Activated CD8-positive, alpha-beta T cell treated with anti-CD3 and anti-CD28 coated beads, Interleukin-2, amount 10 ng/mL, durations not matched to agents 7 days and 5 days (primary cell): ENCODE data around the gene RFLNA. TPM values are rescaled to one million over a fixed set of nuclear protein-coding genes. Genes with fewer than 3 reads are reported as not detected.

Source experiments
- ATAC-seq: fragments of 150-1000 bp; cut with Tn5 transposase; one replicate; pipeline ENCODE4 v1.10.0; 2021; ENCODE audit warnings: moderate library complexity
- CTCF ChIA-PET: fragments of 350-600 bp; sonication (Branson Sonifier 250); formaldehyde crosslinking; loops from one replicate; lab custom pipeline; 2021; ENCODE audit warnings: antibody characterized with exemption; lab: Charles Lee
- POLR2A ChIA-PET: fragments of 350-600 bp; sonication (Branson Sonifier 250); formaldehyde crosslinking; loops from one replicate; lab custom pipeline; 2021; ENCODE audit warnings: antibody characterized with exemption; lab: Charles Lee
- DNase-seq: peaks from one replicate; pipeline ENCODE4 v3.0.0-alpha.2; 2020
- H3K27ac Mint-ChIP-seq: one replicate; pipeline ENCODE4 v1.8.0; 2021; ENCODE audit warnings: mild to moderate bottlenecking, mixed read lengths
- H3K27me3 Mint-ChIP-seq: one replicate; pipeline ENCODE4 v1.8.0; 2021; ENCODE audit warnings: low read depth, mixed read lengths
- H3K36me3 Mint-ChIP-seq: one replicate; pipeline ENCODE4 v1.8.0; 2021; ENCODE audit warnings: low read depth, mixed read lengths
- H3K4me1 Mint-ChIP-seq: one replicate; pipeline ENCODE4 v1.8.0; 2021; ENCODE audit warnings: low read depth, mixed read lengths
- H3K4me3 Mint-ChIP-seq: one replicate; pipeline ENCODE4 v1.8.0; 2021; ENCODE audit warnings: mild to moderate bottlenecking, mixed read lengths
- H3K9me3 Mint-ChIP-seq: one replicate; pipeline ENCODE4 v1.8.0; 2022; ENCODE audit warnings: mixed read lengths; ENCODE audit not compliant: insufficient read depth
- total RNA-seq, 2 experiments: library from RNA; stranded (reverse); gene quantifications; one replicate each; pipeline ENCODE4 v1.2.3, GENCODE V29; 2021

RFLNA gene
- total RNA-seq, 2 experiments from 2014 or later = not detected

DNA sequence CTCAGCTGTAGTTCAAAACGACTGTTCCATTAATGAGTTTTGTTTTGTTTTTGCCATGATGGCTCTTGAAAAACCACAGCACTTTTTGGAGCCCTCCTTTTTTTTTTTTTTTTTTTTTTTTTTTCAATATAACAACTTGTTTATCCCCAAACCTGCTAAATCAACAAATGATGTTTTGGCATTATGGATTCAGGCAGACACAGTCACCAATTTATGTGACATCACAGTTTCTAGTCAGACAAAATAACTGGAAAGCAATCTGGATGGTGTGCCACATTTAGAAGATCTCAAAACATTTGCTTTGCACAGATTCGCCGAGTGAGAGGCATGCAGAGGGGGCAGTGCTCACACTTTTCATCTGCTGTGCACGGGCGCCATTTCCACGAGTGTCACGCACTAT lies 7.9 kb upstream of the RFLNA start:
- no peaks in the 10 kb centered on the region for H3K9me3 Mint-ChIP-seq
- no peak for ATAC-seq

DNA sequence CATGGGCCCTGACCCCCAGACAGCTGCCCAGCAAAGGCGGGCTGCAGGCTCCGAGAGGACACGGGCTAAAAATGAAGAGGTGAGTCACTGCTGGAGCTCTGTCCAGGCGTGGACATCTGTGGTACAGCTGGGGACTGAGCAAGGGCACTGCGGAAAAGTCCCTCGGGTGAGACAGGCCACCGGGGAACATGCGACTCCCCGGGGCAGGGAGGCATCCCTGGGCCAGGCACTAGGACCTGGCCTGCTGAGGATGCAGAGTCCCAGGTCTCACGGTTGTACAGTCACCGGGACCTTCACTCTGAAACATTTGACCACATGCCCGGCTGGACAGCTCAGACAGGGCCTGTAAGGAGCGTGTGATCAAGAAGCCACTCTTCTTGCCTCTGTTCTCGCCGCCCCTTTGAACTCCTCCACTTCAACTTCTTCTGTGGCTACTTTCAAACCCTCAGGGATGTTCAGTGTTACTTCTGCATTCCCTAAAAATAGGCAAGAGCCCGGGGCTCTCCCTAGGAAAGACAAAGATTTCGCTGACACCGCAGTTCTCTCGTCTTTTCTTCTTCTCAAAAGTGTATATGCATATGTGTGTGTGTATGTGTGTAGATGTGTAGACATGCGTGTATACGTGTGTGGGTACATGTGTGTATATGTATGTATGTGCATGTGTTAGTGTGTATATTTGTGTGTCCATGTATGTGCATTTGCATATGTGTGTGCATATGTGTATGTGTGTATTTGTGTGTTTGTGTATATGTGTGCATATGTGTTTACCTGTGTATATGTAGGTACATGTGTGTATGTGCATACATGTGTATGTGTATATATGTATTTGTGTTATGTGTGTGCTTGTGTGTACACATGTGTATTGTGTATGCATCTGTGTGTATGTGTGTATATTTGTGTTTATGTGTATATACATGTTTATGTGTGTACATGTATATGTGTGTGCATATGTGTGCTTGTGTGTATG lies 5.0 kb upstream of the RFLNA start:
- no peak overlapping the region for H3K4me3 Mint-ChIP-seq
- H3K9me3 Mint-ChIP-seq = no peaks in the 10 kb centered on the region
- DNase-seq (no peak), ATAC-seq (no peak)
- CTCF ChIA-PET = no interaction called here
- POLR2A ChIA-PET = no interaction called here
- H3K27me3 Mint-ChIP-seq = peaks cover 23% of the 10 kb centered on the region
- peak overlapping the region; percentile 10 for H3K27ac Mint-ChIP-seq
- H3K36me3 Mint-ChIP-seq = no peaks in the 10 kb centered on the region
- H3K4me1 Mint-ChIP-seq = no peaks in the 10 kb centered on the region

More for the DNA sequence above, 7.9 kb upstream of the RFLNA start:
- ChIA-PET POLR2A (no interaction called here), CTCF (no interaction called here)
- DNase-seq = no peak
- no peak overlapping the region for H3K27ac Mint-ChIP-seq
- H3K27me3 Mint-ChIP-seq = peaks cover 8% of the 10 kb centered on the region
- no peaks in the 10 kb centered on the region for H3K36me3 Mint-ChIP-seq
- no peaks in the 10 kb centered on the region for H3K4me1 Mint-ChIP-seq
- H3K4me3 Mint-ChIP-seq = no peak overlapping the region

DNA sequence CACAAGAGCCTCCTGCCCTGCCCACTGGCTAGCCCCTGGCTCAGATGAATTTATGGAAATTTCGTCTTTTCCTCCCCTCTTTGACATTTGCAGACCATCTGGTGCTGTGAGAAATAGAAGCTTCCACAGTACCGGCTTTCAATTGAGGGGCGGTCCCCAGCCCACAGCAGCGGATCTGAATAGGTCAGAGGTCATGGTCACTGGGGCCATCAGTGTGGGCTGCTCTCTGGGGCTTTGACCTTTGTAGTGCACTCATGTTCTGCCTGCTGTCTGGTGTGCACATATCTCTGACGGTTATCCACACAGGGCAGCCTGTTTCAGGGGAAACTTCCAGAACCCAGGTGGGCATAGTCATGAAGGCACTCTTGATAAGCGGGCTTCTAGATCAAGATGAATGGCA lies 2.5 kb upstream of the RFLNA start:
- Mint-ChIP-seq H3K9me3 (no peaks in the 10 kb centered on the region), H3K4me3 (no peak overlapping the region), H3K4me1 (no peaks in the 10 kb centered on the region), H3K27ac (no peak overlapping the region), H3K27me3 (peaks cover 31% of the 10 kb centered on the region), H3K36me3 (no peaks in the 10 kb centered on the region)
- ChIA-PET POLR2A (no interaction called here), CTCF (no interaction called here)
- DNase-seq (no peak), ATAC-seq (no peak)

DNA sequence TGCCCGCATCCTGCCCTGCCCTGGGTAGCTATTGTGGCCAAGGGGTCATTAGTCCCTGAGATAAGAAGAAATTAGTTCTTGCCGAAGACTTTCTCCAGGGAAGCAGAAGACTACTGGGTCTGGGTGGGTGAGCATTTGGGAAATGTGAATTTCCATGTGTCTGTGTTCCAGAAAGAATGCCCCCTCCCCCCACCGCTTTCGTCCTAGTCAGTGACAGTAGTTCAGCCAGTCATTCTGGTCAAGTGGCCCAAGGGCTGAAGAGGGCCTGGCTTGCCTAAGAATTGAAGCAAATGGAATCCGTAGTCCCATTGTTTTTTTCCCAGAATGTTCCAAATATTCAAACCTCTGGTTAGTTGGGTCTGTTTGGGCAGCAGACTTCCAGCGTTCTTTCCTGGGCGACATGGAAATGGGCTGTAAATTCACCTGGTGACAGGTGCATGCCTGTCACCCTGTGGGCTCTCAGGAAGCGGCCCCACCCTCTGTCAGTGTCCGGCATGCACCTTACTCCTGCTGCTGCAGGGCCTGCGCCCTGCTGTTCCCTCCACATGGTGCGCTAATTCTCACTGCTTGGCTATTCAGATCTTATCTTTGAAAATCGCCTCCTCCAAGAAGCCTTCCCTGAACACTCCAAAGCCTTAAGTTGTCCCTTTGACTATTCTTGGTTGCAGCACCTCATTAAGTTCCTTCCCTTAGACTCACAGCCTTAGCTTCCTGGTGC lies 1.4 kb upstream of the RFLNA start:
- ChIA-PET CTCF (no interaction called here), POLR2A (no interaction called here)
- Mint-ChIP-seq H3K27me3 (peaks cover 36% of the 10 kb centered on the region), H3K27ac (no peak overlapping the region), H3K4me3 (no peak overlapping the region), H3K4me1 (no peaks in the 10 kb centered on the region), H3K36me3 (no peaks in the 10 kb centered on the region), H3K9me3 (no peaks in the 10 kb centered on the region)
- ATAC-seq (no peak), DNase-seq (no peak)

DNA sequence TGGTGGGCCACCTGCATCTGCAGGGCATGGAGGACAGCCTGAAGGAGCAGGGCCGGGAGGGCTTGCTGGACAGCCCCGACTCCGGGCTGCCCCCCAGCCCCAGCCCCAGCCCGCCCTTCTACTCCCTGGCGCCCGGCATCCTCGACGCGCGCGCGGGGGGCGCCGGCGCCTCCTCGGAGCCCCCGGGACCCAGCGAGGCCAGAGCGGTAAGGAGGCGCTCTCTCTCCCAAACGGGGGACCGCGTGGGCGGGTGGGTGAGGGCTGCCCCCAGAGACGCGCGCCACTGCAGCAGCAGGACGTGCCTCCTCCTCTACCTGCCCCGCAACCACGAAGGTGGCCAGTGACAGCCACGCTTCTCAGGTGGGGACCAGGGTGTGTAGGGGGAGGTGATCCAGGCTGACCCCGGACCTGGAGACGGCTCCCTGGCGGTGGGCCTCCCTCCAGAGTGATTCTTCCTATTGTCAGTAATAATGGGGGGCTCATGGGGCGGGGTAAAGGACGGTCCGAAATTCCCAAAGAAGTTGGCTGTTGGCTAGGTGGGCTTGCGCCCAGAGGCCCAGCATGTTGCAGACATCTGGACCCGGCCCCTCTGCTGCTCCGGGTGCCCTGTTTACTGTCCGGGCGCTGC lies 652 bp downstream of the RFLNA start:
- ATAC-seq (peak; percentile 29), DNase-seq (no peak)
- Mint-ChIP-seq H3K36me3 (no peaks in the 10 kb centered on the region), H3K4me3 (no peak overlapping the region), H3K9me3 (no peaks in the 10 kb centered on the region), H3K4me1 (no peaks in the 10 kb centered on the region), H3K27ac (no peak overlapping the region), H3K27me3 (peaks cover 34% of the 10 kb centered on the region)
- ChIA-PET POLR2A (no interaction called here), CTCF (no interaction called here)

DNA sequence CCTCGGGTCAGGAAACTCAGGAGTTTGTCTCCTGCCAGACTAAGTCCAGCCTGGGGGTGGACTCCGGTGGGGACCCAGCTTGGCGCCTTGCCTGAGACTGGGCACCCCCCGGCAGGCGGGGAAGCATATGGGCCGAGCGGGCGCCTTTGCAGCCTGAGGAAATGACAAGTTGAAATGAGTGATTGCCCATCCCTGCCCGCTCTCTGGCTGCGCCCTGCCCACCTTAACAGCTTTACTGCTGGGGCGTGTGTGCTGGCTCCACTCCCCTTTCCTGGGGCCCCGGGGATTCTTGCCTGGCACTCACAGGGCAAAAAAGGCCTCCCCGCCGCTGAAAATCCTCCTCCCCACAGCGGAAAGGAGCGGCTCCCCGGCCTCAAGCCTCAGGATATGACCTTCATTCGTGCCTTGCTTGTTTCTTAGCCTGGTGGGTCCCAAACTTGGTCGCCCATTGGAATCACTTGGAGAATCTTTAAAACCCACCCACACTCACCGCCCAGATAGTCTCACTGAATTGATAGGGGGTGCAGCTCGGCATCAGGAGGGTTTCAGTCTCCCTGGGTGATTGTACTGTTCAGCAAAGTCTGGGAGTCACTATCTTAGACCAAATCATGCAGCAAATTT lies 1.5 kb downstream of the RFLNA start:
- ChIA-PET POLR2A (no interaction called here), CTCF (no interaction called here)
- Mint-ChIP-seq H3K36me3 (no peaks in the 10 kb centered on the region), H3K9me3 (no peaks in the 10 kb centered on the region), H3K27me3 (peaks cover 35% of the 10 kb centered on the region), H3K4me3 (no peak overlapping the region), H3K4me1 (no peaks in the 10 kb centered on the region), H3K27ac (no peak overlapping the region)
- no peak for DNase-seq
- ATAC-seq = no peak

DNA sequence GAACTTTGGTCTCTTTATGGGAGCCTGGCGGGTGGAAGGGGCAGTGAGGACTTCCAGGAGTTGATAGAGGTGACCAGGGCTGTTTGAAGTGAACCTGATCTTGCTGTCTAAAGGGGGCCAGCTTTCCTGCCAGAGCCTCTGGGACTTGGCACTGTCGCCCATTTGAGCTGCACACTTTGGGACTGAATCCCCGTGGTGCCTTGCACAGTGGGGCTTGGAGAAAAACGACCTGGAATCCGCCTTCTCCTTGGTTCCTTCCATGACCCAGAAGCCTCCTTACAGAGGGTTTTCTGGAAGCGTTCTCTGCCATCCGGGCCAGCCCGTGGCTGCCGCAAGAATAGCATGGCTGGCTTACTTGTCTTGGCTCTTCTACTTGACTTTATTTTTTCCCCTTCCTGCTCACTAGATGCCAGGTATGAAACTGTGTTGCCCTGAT lies 2.0 kb downstream of the RFLNA start:
- H3K27ac Mint-ChIP-seq = no peak overlapping the region
- ChIA-PET POLR2A (no interaction called here), CTCF (no interaction called here)
- H3K4me3 Mint-ChIP-seq = no peak overlapping the region
- ATAC-seq = no peak
- DNase-seq = no peak
- H3K36me3 Mint-ChIP-seq = no peaks in the 10 kb centered on the region
- H3K4me1 Mint-ChIP-seq = no peaks in the 10 kb centered on the region
- no peaks in the 10 kb centered on the region for H3K9me3 Mint-ChIP-seq
- H3K27me3 Mint-ChIP-seq = peaks cover 35% of the 10 kb centered on the region

DNA sequence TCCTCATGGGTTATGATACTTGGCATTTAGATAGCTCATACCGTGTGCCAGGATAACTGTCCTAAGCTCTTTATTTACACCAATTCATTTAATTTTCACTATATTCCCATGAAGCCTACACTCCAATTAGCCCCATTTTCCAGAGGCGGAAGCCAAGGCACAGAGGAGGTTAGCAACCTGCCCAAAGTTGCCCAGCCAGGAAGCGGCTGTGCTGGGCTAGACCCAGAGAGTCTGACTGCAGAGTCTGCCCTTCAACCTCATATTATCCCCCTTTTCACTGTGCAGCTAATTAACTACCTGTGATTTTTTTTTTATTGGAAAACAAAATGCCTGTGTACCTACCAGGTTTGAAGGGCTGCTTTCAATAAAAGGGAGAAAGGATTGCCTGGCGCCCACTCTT lies 2.5 kb downstream of the RFLNA start:
- H3K4me3 Mint-ChIP-seq = no peak overlapping the region
- no peaks in the 10 kb centered on the region for H3K4me1 Mint-ChIP-seq
- H3K27me3 Mint-ChIP-seq = peaks cover 35% of the 10 kb centered on the region
- ChIA-PET CTCF (no interaction called here), POLR2A (no interaction called here)
- H3K9me3 Mint-ChIP-seq = no peaks in the 10 kb centered on the region
- H3K36me3 Mint-ChIP-seq = no peaks in the 10 kb centered on the region
- ATAC-seq (no peak), DNase-seq (no peak)
- no peak overlapping the region for H3K27ac Mint-ChIP-seq

DNA sequence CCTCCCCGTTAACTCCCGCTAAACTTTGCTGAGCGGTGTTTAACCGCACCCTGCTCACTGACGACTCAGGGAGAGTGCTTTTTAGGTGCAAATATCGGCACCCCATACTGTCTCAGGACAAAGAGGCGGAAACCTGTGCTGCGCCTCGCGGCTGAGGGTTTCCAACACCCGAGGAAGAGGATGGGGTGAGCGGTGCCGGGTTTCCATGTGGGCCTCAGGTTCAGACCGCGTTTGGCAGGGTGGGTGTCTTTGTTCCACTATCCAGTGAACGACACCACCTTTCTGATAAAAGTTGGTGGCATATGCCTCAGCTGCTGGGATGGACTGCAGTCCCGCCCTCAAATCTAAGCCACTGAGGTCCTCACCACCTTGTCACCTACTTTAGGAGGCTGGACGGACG lies 3.0 kb downstream of the RFLNA start:
- DNase-seq = no peak
- Mint-ChIP-seq H3K27ac (no peak overlapping the region), H3K4me3 (no peak overlapping the region), H3K36me3 (no peaks in the 10 kb centered on the region), H3K27me3 (peaks cover 34% of the 10 kb centered on the region), H3K4me1 (no peaks in the 10 kb centered on the region), H3K9me3 (no peaks in the 10 kb centered on the region)
- ATAC-seq = no peak
- POLR2A ChIA-PET = no interaction called here
- CTCF ChIA-PET = no interaction called here

DNA sequence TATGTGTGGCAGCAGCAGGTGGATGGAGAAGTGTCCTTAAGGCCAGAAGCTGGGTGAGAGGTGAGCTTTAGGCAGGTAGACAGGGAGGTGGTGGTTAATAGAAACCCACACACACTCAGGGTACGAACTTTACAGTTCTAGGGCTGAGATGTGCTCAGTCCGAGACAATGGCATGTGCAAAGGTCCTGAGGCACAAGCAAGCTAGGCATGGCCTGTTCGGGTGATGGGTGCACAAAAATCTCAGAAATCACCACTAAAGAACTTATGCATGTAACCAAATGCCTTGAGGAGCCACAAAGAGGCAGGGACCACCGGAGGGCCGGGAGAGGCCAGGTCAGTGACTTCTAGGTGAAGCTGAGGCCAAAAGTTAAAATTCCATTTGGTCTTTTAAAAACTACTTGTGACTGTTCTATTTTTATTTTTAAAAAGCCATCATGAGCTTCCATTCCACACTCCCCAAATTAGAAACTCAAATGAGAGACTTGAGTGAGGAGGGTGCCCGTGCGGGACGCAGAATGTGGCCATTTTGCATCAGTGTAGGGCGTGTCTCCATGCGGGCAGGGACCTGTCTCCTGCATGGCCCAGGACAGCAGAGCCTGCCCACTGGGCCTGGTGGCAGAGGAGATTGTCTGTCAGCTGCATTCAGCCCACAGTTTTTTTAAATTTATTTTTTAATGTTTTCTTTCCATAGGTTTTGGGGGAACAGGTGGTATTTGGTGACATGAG lies 4.0 kb downstream of the RFLNA start:
- ATAC-seq (no peak), DNase-seq (no peak)
- Mint-ChIP-seq H3K27ac (no peak overlapping the region), H3K9me3 (no peaks in the 10 kb centered on the region), H3K4me1 (no peaks in the 10 kb centered on the region), H3K36me3 (no peaks in the 10 kb centered on the region), H3K4me3 (no peak overlapping the region), H3K27me3 (peaks cover 29% of the 10 kb centered on the region)
- CTCF ChIA-PET = no interaction called here
- POLR2A ChIA-PET = no interaction called here

DNA sequence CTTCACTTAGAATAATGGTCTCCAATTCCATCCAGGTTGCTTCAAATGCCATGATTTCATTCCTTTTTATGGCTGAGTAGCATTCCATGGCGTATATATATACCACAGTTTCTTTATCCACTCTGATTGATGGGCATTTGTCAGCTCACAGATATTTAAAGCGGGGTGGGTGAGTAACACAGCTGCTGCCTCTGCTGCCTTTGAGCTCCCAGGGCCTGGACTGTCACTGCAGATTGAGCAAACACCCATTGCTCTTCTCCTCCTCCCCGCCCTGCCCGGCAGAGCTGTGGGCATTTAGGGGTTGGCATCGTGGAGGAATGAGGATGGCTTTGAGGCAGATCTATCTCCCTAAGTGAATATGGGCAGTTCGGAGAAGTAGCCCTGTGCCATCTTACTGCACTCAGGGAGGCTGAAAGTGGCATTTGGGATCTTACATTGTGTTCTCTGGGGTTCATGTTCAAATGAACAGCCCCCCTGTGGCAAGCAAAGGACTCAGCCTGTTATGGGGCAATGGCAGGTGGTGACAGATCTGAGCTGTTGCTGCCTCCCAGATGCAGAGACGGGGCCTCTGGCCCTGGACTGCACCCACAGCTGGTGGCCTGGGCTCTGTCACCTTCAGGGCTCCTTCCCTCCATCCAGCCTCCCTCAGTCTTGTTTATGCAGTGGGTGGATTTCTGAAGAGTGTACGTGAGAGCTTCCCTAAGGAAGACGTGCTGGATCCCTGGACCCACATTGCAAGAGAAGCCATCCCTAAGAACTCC lies 4.9 kb downstream of the RFLNA start:
- ChIA-PET CTCF (interaction anchor here (0.8 kb wide), 1 partner anchor 27 kb away, joined by 3 read pairs; no protein-coding TSS in a partner anchor), POLR2A (no interaction called here)
- H3K27me3 Mint-ChIP-seq = peaks cover 21% of the 10 kb centered on the region
- H3K9me3 Mint-ChIP-seq = no peaks in the 10 kb centered on the region
- H3K4me1 Mint-ChIP-seq = no peaks in the 10 kb centered on the region
- DNase-seq = no peak
- no peak overlapping the region for H3K27ac Mint-ChIP-seq
- ATAC-seq = peak; percentile 39
- H3K4me3 Mint-ChIP-seq = no peak overlapping the region
- H3K36me3 Mint-ChIP-seq = no peaks in the 10 kb centered on the region
